Astrocyte of the spinal cord (primary cell): ENCODE data around the gene FAM8A1.

Experiments
- DNase-seq: peaks from one replicate; pipeline ENCODE4 v3.0.0; 2011; ENCODE audit warnings: low read depth, low spot score
- H3K4me3 ChIP-seq: 2 replicates; pipeline ENCODE4 v1.5.1; 2011; ENCODE audit warnings: low read depth, mild to moderate bottlenecking, low read length, moderate library complexity
- CTCF ChIP-seq: IDR thresholded peaks from 2 replicates; pipeline ENCODE4 v1.5.1; 2012; ENCODE audit warnings: low read depth, mild to moderate bottlenecking, low read length, inconsistent platforms
- in situ Hi-C: cut with HindIII; loops from 2 replicates; pipeline ENCODE4 v1.10.0; 2017; ENCODE audit warnings: low sequenced_read_pairs

The FAM8A1 gene

DNA sequence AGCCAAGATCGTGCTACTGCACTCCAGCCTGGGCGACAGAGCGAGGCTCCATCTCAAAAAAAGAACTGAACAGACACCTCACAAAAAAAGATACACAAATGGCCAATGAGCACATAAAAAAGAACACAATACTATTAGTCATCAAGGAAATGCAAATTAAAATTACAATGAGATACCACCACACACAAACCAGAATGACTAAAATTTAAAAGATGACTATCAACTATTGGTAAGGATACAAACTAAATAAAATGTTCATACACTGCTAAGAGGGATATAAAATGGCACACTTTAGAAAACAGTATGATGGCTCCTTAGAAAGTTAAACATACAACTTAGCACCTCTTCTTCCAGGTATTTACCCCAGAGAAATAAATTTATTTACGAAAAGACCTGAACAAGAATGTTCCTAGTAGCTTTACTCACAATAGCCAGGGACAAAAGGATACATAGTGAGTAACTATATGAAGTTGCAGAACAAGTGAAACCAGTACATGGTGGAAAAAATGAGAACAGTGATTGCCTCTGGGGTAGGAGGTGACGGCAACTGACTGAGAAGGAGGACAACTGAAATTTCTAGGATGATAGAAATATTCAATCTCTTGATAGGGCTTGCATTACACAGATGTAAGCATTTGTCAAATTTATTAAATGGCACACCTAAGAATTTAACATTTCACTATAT is 53.2 kb downstream of the FAM8A1 start:
- no peak for DNase-seq
- in situ Hi-C loops, result no loop called here
- no peak for TF ChIP-seq CTCF
- no peak overlapping the region for H3K4me3 ChIP-seq

DNA sequence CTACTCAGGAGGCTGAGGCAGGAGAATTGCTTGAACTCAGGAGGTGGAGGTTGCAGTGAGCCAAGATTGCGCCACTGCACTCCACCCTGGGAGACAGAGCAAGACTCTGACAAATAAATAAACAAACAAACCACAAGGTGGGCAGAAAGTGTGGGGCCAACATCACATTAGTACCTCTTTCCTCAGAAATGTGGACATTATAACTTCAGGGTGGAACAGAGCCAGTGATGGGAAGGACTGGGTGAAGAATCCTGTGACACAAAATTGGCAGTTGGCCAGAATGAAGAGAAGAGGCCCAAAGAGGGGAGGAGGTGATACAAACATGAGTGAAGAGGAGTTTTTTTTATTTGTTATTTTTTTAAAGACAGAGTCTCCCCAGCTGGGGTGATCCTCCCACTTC is 56.0 kb downstream of the FAM8A1 start:
- TF ChIP-seq CTCF, result no peak
- no peak overlapping the region for H3K4me3 ChIP-seq
- in situ Hi-C loops, result no loop called here
- no peak for DNase-seq

DNA sequence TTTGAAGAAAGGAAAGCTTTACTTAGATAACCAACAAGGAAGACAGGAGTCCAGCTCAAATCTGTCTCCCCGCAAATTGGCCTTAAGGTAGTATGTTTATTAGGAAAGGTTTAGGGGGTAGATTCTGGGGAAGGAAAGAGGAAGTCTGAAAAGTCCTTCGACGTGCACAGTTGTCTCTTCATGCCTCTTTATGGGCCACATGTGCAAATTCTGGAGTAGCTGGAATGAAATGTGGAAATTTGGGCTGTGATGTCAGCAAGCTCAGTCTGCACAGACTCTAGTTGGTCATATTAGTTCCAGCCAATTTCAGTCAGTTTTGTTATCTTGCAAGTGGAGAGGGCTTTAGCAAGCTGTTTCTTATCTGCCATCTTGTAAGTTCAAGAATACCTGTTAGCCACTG is 56.5 kb downstream of the FAM8A1 start:
- in situ Hi-C loops, result no loop called here
- no peak overlapping the region for H3K4me3 ChIP-seq
- DNase-seq, result no peak
- no peak for TF ChIP-seq CTCF
